ENCODE data around the gene RHCE.
"Not testable (repeated sequence)": the region's sequence is repeated elsewhere in the genome, so short reads cannot be mapped to it uniquely, and the experiment has no call there.

Gene RHCE

GRCh38 chr1:25397549-25397948, 23.1 kb downstream of the RHCE start:
- DNase-seq = not testable (repeated sequence)

- DNase-seq = no peak
Measured at GRCh38 chr1:25392841-25393240, 27.8 kb downstream of the RHCE start.

DNA sequence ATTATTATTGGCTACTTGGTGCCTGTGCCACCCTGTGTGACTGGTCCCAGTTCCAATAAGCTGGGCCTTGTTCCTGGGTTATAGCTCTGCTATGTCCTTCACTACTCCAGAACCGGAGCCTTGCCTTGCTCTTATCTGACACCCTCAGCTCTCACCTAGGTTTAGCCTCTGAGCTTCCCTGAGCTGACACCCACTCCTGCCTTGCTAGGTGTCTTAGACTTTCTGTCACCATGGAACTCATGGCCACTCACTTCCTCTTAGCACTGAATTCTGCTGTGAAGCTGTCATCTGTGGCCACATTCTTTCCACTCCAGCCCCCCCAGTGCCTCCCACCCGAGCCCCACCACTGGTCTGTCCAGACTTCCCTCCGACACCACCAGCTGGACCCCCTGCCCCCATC, 30.9 kb downstream of the RHCE start:
- not testable (repeated sequence) for DNase-seq

DNA sequence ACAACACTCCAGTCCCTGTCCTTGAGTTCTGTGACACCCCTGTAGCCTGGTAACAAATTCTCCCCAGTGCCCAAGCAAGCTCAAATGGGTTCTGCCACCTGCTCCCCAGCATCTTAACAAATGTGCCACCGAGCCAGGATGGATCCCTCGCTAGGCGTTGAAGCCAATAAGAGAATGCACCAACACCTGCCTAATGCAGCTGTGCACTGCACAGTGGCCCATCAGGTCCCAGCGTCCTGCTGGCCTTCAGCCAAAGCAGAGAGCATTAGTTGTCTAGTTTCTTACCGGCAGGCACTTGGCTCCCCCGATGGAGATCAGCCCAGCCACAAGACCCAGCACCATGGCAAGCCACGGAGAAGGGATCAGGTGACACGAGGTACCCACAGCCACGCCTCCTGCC, 31.9 kb downstream of the RHCE start:
- DNase-seq = not testable (repeated sequence)

DNA sequence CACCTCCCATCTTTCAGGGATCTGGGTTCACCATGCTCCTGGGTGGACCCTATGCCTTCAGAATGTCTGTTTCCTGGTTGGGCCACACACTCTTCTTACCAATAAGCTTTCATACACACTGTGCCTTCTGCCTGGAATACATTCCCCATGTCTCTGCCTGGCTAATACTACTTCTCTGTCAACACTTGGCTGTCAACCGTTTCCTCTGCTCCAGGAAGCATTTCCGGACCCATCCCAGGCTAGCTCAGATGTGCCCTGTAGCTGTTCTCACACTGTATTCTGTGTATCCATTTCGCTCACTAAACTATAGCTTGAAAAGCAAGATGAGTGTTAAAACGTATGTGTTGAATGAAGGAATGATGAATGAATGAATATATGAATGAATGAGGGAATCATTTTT, 33.5 kb downstream of the RHCE start:
- DNase-seq = not testable (repeated sequence)

DNA sequence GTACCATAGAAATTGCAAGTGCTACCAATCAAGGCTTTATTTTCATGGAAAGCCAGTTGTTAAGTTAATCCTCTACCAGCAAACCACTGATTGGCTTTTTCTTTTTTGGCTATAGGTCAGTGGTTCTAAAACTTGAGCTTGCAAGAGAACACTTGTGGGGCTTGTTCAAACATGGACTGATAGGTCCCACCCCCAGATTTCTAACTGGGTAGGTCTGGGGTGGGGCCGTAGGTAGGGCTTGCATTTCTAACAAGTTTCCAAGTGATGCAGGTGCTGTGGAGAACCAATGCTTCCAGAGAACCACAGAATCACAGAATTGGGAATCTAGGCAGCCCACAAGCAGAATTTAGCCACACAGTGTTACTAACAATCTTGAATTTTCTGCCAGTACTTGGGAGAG, 36.8 kb downstream of the RHCE start:
- DNase-seq = not testable (repeated sequence)

GRCh38 chr1:25383090-25383489, 37.5 kb downstream of the RHCE start:
- DNase-seq = not testable (repeated sequence)

- not testable (repeated sequence) for DNase-seq
Measured at GRCh38 chr1:25382543-25382942, 38.1 kb downstream of the RHCE start.

DNA sequence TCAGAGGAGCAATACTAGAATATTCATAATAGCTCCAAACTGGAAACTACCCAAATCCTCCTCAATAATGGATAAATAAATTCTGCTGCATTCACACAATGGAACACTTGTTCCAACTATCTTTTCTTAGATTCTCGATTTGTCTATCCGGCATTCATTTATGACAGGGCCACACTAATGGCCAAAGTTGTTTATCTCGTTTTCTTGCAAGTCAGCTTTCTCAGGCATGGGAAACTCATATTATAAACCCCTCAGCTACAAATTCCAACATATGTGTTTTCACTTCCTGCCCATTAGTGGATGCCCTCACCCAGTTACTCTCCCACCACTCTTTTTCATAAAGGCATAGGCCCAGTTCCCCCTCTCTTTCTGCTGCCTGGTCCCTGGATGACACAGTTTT, 42.3 kb downstream of the RHCE start:
- DNase-seq = not testable (repeated sequence)

DNA sequence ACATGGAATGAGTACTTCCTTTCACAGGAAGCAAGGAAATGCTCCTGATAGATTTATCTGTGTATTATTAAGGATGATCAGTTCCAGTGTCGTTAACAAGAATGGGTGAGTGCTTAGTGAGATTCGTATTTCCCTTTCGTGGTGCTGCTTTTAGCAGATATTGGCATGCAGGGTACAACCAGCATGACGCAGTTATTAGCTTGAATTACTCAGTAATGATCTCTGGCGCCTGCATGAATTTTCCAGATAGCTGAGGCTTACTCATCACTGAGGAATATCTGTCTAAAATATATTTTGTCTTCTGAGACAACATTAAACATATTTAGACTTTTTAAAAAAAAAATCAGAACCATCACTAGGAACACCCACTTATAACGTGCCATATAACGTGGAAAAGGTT, 48.9 kb downstream of the RHCE start:
- not testable (repeated sequence) for DNase-seq

GRCh38 chr1:25369691-25370271, 50.8 kb downstream of the RHCE start:
- peak; percentile 66 for DNase-seq

GRCh38 chr1:25369241-25369640, 51.4 kb downstream of the RHCE start:
- DNase-seq = no peak

GRCh38 chr1:25362634-25363559, 57.7 kb downstream of the RHCE start:
- not testable (repeated sequence) for DNase-seq

GRCh38 chr1:25361901-25362300, 58.7 kb downstream of the RHCE start:
- DNase-seq = no peak

DNA sequence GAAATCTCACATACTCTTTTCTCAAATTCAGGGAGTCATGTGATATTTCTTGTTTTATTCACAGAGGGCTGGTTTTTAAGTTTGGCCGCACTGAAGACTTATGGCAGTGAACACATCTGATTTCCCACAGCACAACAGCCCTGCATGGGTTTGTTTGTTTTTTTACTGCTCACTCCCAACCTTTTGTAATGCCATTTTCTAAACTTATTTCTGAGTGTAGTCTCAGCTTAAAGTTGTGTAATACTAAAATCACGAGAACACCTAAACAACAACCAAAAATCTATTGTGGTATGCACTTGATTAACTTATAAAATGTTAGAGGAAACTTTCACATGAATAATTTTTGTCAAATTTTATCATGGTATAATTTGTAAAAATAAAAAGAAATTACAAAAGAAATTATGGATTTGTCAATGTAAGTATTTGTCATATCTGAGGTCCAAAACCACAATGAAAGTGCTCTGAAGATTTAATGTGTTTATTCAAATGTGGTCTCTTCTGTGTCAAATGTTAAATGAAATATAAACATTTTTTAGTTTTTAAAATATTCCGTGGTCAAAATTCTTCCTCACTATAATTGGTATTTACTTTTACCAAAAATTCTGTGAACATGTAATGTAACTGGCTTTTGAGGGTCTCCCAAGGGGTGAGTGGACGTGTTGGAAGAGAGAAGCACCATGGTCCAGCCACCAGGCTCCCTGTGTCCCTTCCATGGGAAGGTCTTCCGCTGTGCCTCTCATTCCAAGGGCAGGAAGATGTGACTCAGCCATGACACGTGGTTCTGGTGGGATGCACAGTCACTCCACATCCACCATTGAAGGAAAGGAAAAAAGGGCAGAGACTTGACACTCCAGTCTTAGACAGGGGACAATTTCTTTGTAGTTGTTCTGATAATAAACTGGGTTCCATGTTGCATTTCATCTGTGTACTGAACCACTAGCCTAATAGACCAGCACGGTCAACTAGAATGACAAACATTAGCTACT, 59.7 kb downstream of the RHCE start:
- DNase-seq = no peak

DNA sequence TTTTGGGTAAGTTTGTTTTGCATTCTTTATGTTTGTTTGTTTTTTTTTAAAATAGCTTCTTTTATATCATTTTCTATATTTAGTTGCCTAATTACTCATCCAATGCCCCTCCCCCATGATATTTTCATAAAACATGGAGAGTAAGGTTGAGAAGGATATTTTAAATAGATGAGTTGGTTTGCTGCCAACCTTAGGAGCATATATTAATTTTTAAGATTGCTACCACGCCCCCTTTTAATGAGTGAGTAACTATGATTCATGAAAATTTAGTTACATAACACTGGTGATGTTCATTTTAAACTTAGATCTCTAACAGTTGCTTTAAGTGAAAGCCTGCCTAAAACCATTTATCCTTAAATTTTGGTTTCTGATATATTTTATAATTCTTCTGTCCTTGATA, 63.8 kb downstream of the RHCE start:
- peak; percentile 15 for DNase-seq

DNA sequence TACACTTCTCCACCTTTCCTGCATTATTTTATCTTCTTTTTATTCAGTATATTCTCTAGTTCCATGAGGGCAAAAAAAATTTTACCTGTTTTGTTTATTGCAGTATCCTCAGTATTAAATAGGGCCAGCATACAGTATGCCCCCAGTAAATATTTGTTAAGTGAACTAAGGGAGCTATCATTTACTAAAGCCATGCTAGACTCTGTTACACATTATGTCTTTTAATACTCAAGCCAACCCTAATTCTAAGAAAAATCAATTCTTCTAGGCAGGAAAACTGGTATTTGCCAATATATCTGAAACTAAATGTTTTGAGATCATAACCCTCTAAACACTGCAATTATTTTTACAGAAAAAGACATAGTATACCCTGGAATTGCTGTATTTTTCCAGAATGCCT, 64.2 kb downstream of the RHCE start:
- no peak for DNase-seq

DNA sequence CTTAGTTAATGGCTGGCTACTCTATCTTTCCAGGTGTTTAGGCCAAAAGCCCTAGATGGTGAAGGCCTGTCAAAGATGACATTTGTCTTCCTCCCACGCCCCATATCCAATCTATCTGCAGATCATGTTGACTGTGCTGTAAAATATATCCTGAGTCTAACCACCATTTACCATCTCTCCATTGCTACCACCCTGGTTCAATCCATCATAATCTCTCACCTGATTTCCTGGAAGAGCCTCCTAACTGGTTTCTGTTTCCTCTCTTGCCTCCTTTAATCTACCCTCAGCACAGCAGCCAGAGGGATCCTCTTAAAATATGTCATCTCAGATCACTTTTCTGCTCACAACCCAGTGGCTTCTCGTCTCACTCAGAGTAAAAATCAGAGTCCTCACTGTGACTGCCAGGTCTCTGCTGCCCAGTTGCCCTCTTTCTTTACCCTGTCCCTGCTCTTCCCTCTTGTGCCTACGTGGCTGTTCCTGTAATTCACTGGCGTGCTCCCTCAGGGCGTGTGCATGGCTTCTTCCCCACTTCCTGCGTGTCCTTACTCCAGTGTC, 64.7 kb downstream of the RHCE start:
- no peak for DNase-seq

GRCh38 chr1:25349606-25350005, 71.0 kb downstream of the RHCE start:
- no peak for DNase-seq

GRCh38 chr1:25347556-25347955, 73.1 kb downstream of the RHCE start:
- DNase-seq = no peak

DNA sequence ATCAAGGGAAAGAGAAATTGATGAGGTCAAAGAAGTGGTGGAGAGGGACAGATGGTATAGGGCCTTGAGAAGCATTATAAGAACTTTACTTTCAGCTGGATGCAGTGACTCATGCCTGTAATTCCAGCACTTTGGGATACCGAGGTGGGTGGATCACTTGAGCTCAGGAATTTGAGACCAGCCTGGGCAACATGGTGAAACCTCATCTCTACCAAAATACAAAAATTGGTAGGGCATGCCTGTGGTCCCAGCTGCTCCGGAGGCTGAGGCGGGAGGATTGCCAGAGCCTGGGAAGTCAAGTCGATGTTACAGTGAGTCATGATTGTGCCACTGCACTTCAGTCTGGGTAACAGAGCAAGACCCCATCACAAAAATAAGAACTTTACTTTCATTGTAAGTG, 76.8 kb downstream of the RHCE start:
- no peak for DNase-seq

DNA sequence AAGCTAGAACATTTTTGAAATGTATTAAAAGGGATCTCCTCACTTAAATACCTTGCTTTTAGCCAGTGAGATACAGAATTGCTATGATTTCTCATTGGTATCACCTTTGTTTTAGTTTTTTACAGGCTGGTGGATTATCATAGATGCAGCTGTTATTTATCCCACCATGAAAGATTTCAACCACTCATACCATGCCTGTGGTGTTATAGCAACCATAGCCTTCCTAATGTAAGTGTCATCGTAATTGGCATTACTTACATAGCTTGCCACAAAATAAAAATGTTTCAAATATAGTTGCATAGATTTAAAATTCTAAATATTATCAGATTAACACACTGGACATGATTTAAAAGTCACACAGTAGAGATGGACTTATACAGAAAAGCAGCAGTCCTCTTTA, 77.8 kb downstream of the RHCE start:
- DNase-seq = no peak

DNA sequence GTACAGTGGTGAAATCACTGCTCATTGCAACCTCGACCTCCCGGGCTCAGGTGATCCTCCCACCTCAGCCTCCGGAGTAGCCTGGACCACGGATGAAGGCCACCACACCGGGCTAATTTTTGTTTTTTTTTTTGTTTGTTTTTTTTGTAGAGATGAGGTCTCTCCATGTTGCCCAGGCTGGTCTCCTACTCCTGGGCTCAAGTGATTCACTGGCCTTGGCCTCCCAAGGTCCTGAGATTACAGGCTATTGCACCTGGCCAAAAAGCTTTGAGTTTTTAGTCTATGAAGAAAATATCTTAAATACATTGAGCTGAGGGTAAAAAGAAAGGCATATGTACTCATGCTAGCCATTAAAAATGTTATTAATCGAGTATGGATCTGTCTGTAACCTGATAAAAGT, 78.9 kb downstream of the RHCE start:
- no peak for DNase-seq
